ENCODE measurements around the gene FBXW8. TPM values are rescaled to one million over a fixed set of nuclear protein-coding genes. Genes with fewer than 3 reads are reported as not detected.

Gene FBXW8
- total and polyA plus RNA-seq, 4 donors, result 1.9 to 7.1 (median 4.9) TPM

GRCh38 chr12:117038919-117039318 is 128.2 kb downstream of the FBXW8 start:
- H3K27ac ChIP-seq (ENCODE audit: low read depth in 1 of 2, low read length in 2 of 2), result no peak overlapping the region
- 93% methylated on average over 24 of the region's 24 CpGs for WGBS
- no peak for DNase-seq (ENCODE audit: low spot score)

GRCh38 chr12:117039891-117040309 is 129.2 kb downstream of the FBXW8 start:
- no peaks in the 10 kb centered on the region for H3K9me3 ChIP-seq (ENCODE audit: control insufficient read depth in 4 of 4, low read length in 3 of 4)
- H3K27ac ChIP-seq (ENCODE audit: low read depth in 1 of 2, low read length in 2 of 2), result no peak overlapping the region
- no peaks in the 10 kb centered on the region for H3K36me3 ChIP-seq (ENCODE audit: control insufficient read depth in 4 of 4, insufficient read depth in 3 of 4, low read depth in 1 of 4, low read length in 3 of 4)
- H3K9ac ChIP-seq (ENCODE audit: low read depth in 1 of 2, low read length in 2 of 2), result no peak overlapping the region
- TF ChIP-seq CTCF (IDR thresholded peaks at IDR 0.05; ENCODE audit: low read depth, low read length, missing input control) (no peak), REST (IDR thresholded peaks at IDR 0.05) (no peak), ATF3 (IDR thresholded peaks at IDR 0.05) (no peak), HNF4A (conservative IDR thresholded peaks at IDR 0.05) (no peak), YY1 (IDR thresholded peaks at IDR 0.05) (no peak)
- WGBS, result 91% methylated on average over 19 of the region's 19 CpGs
- DNase-seq (ENCODE audit: low spot score), result no peak
- H3K4me3 ChIP-seq (ENCODE audit: low read depth in 1 of 3, low read length in 3 of 3), result no peak overlapping the region
- H3K27me3 ChIP-seq (ENCODE audit: control insufficient read depth in 4 of 4, insufficient read depth in 4 of 4, low read length in 3 of 4), result peaks cover 0 to under 1% (median 0%) of the 10 kb centered on the region in 4 donors
- no peaks in the 10 kb centered on the region for H3K4me1 ChIP-seq (ENCODE audit: control insufficient read depth in 4 of 4, insufficient read depth in 4 of 4, low read length in 3 of 4)

More at GRCh38 chr12:117038919-117039318, 128.2 kb downstream of the FBXW8 start:
- Histone ChIP-seq H3K4me1 (ENCODE audit: control insufficient read depth in 4 of 4, insufficient read depth in 4 of 4, low read length in 3 of 4) (no peaks in the 10 kb centered on the region), H3K9me3 (ENCODE audit: control insufficient read depth in 4 of 4, low read length in 3 of 4) (no peaks in the 10 kb centered on the region), H3K36me3 (ENCODE audit: control insufficient read depth in 4 of 4, insufficient read depth in 3 of 4, low read depth in 1 of 4, low read length in 3 of 4) (no peaks in the 10 kb centered on the region), H3K4me3 (ENCODE audit: low read depth in 1 of 3, low read length in 3 of 3) (no peak overlapping the region), H3K9ac (ENCODE audit: low read depth in 1 of 2, low read length in 2 of 2) (no peak overlapping the region), H3K27me3 (ENCODE audit: control insufficient read depth in 4 of 4, insufficient read depth in 4 of 4, low read length in 3 of 4) (peaks cover 0 to 5% (median 0%) of the 10 kb centered on the region in 4 donors)
- TF ChIP-seq SP1 (IDR thresholded peaks at IDR 0.05) (no peak), YY1 (IDR thresholded peaks at IDR 0.05) (no peak), RAD21 (IDR thresholded peaks at IDR 0.05) (no peak), FOXA1 (IDR thresholded peaks at IDR 0.05) (no peak), ATF3 (IDR thresholded peaks at IDR 0.05) (no peak), NR2F2 (IDR thresholded peaks at IDR 0.05) (no peak), TAF1 (conservative IDR thresholded peaks at IDR 0.05) (no peak), GABPA (IDR thresholded peaks at IDR 0.05 in 1 of 2, conservative IDR thresholded peaks at IDR 0.05 in 1 of 2) (no peak), REST (IDR thresholded peaks at IDR 0.05) (no peak), HNF4A (conservative IDR thresholded peaks at IDR 0.05) (no peak)

Data from liver (tissue), 9 donors.